SK-N-MC (cell line): ENCODE measurements around the gene PLA2G2F.

Source experiments
- DNase-seq: peaks from one replicate; pipeline ENCODE4 v3.0.0-alpha.2; 2011; ENCODE audit warnings: low read depth, low spot score
- H3K27ac ChIP-seq: fragments of 200-600 bp; sonication (generic); 2 replicates; pipeline ENCODE4 v1.5.1; 2016; ENCODE audit warnings: mixed run types
- H3K36me3 ChIP-seq: fragments of 200-600 bp; sonication (generic); 2 replicates; pipeline ENCODE4 v1.6.1; 2017; ENCODE audit warnings: antibody characterized with exemption, low read length, mixed read lengths; ENCODE audit not compliant: insufficient read depth
- H3K4me3 ChIP-seq: fragments of 200-600 bp; sonication (generic); 2 replicates; pipeline ENCODE4 v1.5.1; 2016
- H3K9ac ChIP-seq: fragments of 200-600 bp; sonication (generic); 2 replicates; pipeline ENCODE4 v1.8.0; 2017; ENCODE audit warnings: mixed run types, mixed read lengths; ENCODE audit not compliant: insufficient read length
- H3K9me3 ChIP-seq: fragments of 200-600 bp; sonication (generic); 2 replicates; pipeline ENCODE4 v1.6.1; 2017; ENCODE audit warnings: low read depth, mild to moderate bottlenecking, antibody characterized with exemption, low read length, moderate library complexity, mixed read lengths
- EZH2 ChIP-seq: fragments of 200-600 bp; sonication (generic); IDR thresholded peaks from one replicate; pipeline ENCODE4 v1.6.1; 2017; ENCODE audit warnings: antibody characterized with exemption
- FOXP2 ChIP-seq: optimal IDR thresholded peaks from 2 replicates; pipeline ENCODE3; 2011; ENCODE audit warnings: mild to moderate bottlenecking, moderate library complexity; ENCODE audit not compliant: insufficient read depth; ENCODE audit errors: extremely low read length, control extremely low read depth
- POLR2AphosphoS5 ChIP-seq: IDR thresholded peaks from 2 replicates; pipeline ENCODE4 v1.6.1; 2012; ENCODE audit warnings: mild to moderate bottlenecking, low read depth, low read length, borderline replicate concordance

The PLA2G2F gene

GRCh38 chr1:20194224-20194623 lies 55.1 kb downstream of the PLA2G2F start:
- H3K9ac ChIP-seq, result no peak overlapping the region
- no peaks in the 10 kb centered on the region for H3K9me3 ChIP-seq
- TF ChIP-seq EZH2 (no peak), FOXP2 (no peak), POLR2AphosphoS5 (no peak)
- DNase-seq, result no peak
- H3K4me3 ChIP-seq, result no peak overlapping the region
- H3K36me3 ChIP-seq, result no peaks in the 10 kb centered on the region
- H3K27ac ChIP-seq, result no peak overlapping the region

- no peaks in the 10 kb centered on the region for H3K9me3 ChIP-seq
- no peak overlapping the region for H3K4me3 ChIP-seq
- no peak overlapping the region for H3K9ac ChIP-seq
- no peak overlapping the region for H3K27ac ChIP-seq
- TF ChIP-seq EZH2 (no peak), POLR2AphosphoS5 (no peak), FOXP2 (no peak)
- H3K36me3 ChIP-seq, result no peaks in the 10 kb centered on the region
- no peak for DNase-seq
Measured at GRCh38 chr1:20194757-20195461, 55.8 kb downstream of the PLA2G2F start.

- Histone ChIP-seq H3K36me3 (no peaks in the 10 kb centered on the region), H3K27ac (no peak overlapping the region), H3K9ac (no peak overlapping the region), H3K4me3 (no peak overlapping the region), H3K9me3 (no peaks in the 10 kb centered on the region)
- TF ChIP-seq FOXP2 (no peak), EZH2 (no peak), POLR2AphosphoS5 (no peak)
- no peak for DNase-seq
Measured at GRCh38 chr1:20195462-20195780, 56.3 kb downstream of the PLA2G2F start.

- H3K9me3 ChIP-seq, result no peaks in the 10 kb centered on the region
- H3K36me3 ChIP-seq, result no peaks in the 10 kb centered on the region
- TF ChIP-seq POLR2AphosphoS5 (no peak), EZH2 (no peak)
- no peak overlapping the region for H3K27ac ChIP-seq
- no peak overlapping the region for H3K4me3 ChIP-seq
- DNase-seq, result no peak
- H3K9ac ChIP-seq, result no peak overlapping the region
Measured at GRCh38 chr1:20197329-20197791, 58.2 kb downstream of the PLA2G2F start.

GRCh38 chr1:20198296-20198695 lies 59.2 kb downstream of the PLA2G2F start:
- no peak overlapping the region for H3K4me3 ChIP-seq
- H3K36me3 ChIP-seq, result no peaks in the 10 kb centered on the region
- no peak overlapping the region for H3K27ac ChIP-seq
- no peak for DNase-seq
- H3K9ac ChIP-seq, result no peak overlapping the region
- no peaks in the 10 kb centered on the region for H3K9me3 ChIP-seq
- TF ChIP-seq POLR2AphosphoS5, result no peak
- no peak for TF ChIP-seq EZH2
- TF ChIP-seq FOXP2, result no peak

- Histone ChIP-seq H3K27ac (no peak overlapping the region), H3K9me3 (no peaks in the 10 kb centered on the region), H3K4me3 (no peak overlapping the region), H3K36me3 (no peaks in the 10 kb centered on the region), H3K9ac (no peak overlapping the region)
- TF ChIP-seq POLR2AphosphoS5, result no peak
- TF ChIP-seq EZH2, result no peak
- no peak for TF ChIP-seq FOXP2
- DNase-seq, result no peak
Measured at GRCh38 chr1:20198918-20199317, 59.8 kb downstream of the PLA2G2F start.

- TF ChIP-seq POLR2AphosphoS5 (no peak), FOXP2 (no peak), EZH2 (no peak)
- no peak overlapping the region for H3K9ac ChIP-seq
- H3K36me3 ChIP-seq, result no peaks in the 10 kb centered on the region
- H3K4me3 ChIP-seq, result no peak overlapping the region
- H3K27ac ChIP-seq, result no peak overlapping the region
- no peaks in the 10 kb centered on the region for H3K9me3 ChIP-seq
- no peak for DNase-seq
Measured at GRCh38 chr1:20199403-20199802, 60.3 kb downstream of the PLA2G2F start.

- Histone ChIP-seq H3K4me3 (no peak overlapping the region), H3K36me3 (no peaks in the 10 kb centered on the region), H3K27ac (no peak overlapping the region), H3K9ac (no peak overlapping the region), H3K9me3 (no peaks in the 10 kb centered on the region)
- DNase-seq, result no peak
- no peak for TF ChIP-seq POLR2AphosphoS5
- no peak for TF ChIP-seq FOXP2
- no peak for TF ChIP-seq EZH2
Measured at GRCh38 chr1:20199840-20200239, 60.7 kb downstream of the PLA2G2F start.
